Breast epithelium (tissue), 3 donors: ENCODE data around the gene APC2.

Source experiments
- POLR2A ChIP-seq: fragments of 450-650 bp; IDR thresholded peaks from one replicate; pipeline ENCODE4 v1.6.1; 2016; ENCODE audit warnings: antibody characterized with exemption, mild to moderate bottlenecking, moderate library complexity
- TF ChIP-seq, protein P1 (sequence below), 3 donors: fragments of 450-650 bp; IDR thresholded peaks; one replicate each; pipeline ENCODE4 v1.5.1; 2016 to 2017; ENCODE audit warnings: antibody characterized with exemption in 3 of 3, mild to moderate bottlenecking in 3 of 3, moderate library complexity in 3 of 3

DNA sequence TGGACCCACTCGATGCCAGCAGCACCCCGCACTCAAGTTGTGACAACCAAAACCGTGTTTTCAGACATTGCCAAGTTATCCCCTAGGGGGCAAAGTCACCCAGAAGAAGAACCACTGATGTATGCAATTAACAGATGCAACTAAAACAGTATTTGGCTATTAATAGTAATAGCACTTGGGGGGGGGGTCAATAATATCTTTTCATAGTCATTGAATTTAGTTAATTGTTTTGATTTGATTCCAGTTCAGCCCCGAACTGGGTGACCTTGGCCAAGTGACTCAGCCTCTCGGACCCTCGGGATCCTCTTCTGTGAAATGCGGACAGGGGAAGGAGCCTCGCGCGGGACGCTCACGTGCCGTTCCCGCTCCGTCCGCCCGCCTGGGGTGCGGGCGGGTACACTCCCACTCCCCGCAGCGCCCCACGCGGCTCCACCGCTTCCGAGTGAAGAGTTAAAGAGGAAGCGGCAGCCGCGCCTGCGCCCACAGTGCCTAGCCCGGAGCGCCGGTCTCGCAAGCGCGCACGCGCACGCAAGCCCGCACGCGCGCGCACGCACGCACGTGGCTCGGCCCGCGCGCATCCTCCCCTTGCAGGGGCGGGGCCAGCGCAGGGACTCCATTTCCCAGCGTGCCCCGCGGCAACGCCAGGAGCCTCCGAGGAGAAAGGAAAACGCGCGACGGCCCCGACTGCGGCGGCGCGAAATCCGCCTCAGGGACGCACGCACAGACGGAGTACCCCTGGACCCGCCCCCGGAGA is 43.0 kb upstream of the APC2 start:
- TF ChIP-seq, protein P1, sequence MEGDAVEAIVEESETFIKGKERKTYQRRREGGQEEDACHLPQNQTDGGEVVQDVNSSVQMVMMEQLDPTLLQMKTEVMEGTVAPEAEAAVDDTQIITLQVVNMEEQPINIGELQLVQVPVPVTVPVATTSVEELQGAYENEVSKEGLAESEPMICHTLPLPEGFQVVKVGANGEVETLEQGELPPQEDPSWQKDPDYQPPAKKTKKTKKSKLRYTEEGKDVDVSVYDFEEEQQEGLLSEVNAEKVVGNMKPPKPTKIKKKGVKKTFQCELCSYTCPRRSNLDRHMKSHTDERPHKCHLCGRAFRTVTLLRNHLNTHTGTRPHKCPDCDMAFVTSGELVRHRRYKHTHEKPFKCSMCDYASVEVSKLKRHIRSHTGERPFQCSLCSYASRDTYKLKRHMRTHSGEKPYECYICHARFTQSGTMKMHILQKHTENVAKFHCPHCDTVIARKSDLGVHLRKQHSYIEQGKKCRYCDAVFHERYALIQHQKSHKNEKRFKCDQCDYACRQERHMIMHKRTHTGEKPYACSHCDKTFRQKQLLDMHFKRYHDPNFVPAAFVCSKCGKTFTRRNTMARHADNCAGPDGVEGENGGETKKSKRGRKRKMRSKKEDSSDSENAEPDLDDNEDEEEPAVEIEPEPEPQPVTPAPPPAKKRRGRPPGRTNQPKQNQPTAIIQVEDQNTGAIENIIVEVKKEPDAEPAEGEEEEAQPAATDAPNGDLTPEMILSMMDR (IDR thresholded peaks at IDR 0.05) = peak; percentile 5 to 54 (median 38)
- TF ChIP-seq POLR2A = no peak
